ENCODE measurements around the gene BOLA1. TPM values are rescaled to one million over a fixed set of nuclear protein-coding genes. Genes with fewer than 3 reads are reported as not detected.
A peak's percentile ranks its signal among the peaks of the same experiment; 100 is the strongest.
"Not testable (repeated sequence)": the region's sequence is repeated elsewhere in the genome, so short reads cannot be mapped to it uniquely, and the experiment has no call there.

BOLA1 gene
- total and polyA plus RNA-seq, 2 donors (not counting 3 experiments of a cell fraction or from before 2014, with no cell fraction given), result 10.8 to 12.2 TPM

GRCh38 chr1:149851585-149852213, 47.7 kb upstream of the BOLA1 start:
- H3K9me3 ChIP-seq (replicated peaks; ENCODE audit: control insufficient read depth, insufficient read depth, low read length); H2AFZ ChIP-seq (ENCODE audit: low read depth, low read length); H3K9ac ChIP-seq (replicated peaks; ENCODE audit: extremely low read depth, insufficient read depth, low read length); intact Hi-C loops (cut with micrococcal nuclease); DNase-seq (ENCODE audit: low read depth, low spot score); CTCF ChIA-PET; H3K27me3 ChIP-seq (ENCODE audit: control insufficient read depth in 2 of 2, insufficient read depth in 2 of 2, low read length in 2 of 2); dilution Hi-C loops (cut with MboI; ENCODE audit: extremely low pct_ligation_motif_present, low sequenced_read_pairs); H3K4me3 ChIP-seq (replicated peaks in 1 of 3; ENCODE audit: insufficient read depth in 1 of 3, low read depth in 1 of 3, low read length in 3 of 3); POLR2A ChIA-PET; H3K4me2 ChIP-seq (ENCODE audit: insufficient read depth, low read length); FAIRE-seq; H3K36me3 ChIP-seq (ENCODE audit: control insufficient read depth in 2 of 2, extremely low read depth in 1 of 2, insufficient read depth in 2 of 2, low read length in 2 of 2); BruUV-seq (replicated peaks); H3K9me1 ChIP-seq (replicated peaks; ENCODE audit: control insufficient read depth, extremely low read depth, insufficient read depth, low read length); H3K79me2 ChIP-seq (ENCODE audit: control insufficient read depth, insufficient read depth, low read length); H3K27ac ChIP-seq (ENCODE audit: insufficient read depth, low read depth, low read length); H4K20me1 ChIP-seq (replicated peaks; ENCODE audit: control insufficient read depth, extremely low read depth, insufficient read depth, low read length): not testable (repeated sequence)
- peaks cover 16% of the 10 kb centered on the region for H3K4me1 ChIP-seq (ENCODE audit: control insufficient read depth, extremely low read depth, insufficient read depth, low read length)

- H3K36me3 ChIP-seq (ENCODE audit: control insufficient read depth in 2 of 2, extremely low read depth in 1 of 2, insufficient read depth in 2 of 2, low read length in 2 of 2); H2AFZ ChIP-seq (ENCODE audit: low read depth, low read length); POLR2A ChIA-PET; H3K4me2 ChIP-seq (ENCODE audit: insufficient read depth, low read length); H3K9ac ChIP-seq (replicated peaks; ENCODE audit: extremely low read depth, insufficient read depth, low read length); H4K20me1 ChIP-seq (replicated peaks; ENCODE audit: control insufficient read depth, extremely low read depth, insufficient read depth, low read length); H3K4me3 ChIP-seq (replicated peaks in 1 of 3; ENCODE audit: insufficient read depth in 1 of 3, low read depth in 1 of 3, low read length in 3 of 3); H3K27me3 ChIP-seq (ENCODE audit: control insufficient read depth in 2 of 2, insufficient read depth in 2 of 2, low read length in 2 of 2); DNase-seq (ENCODE audit: low read depth, low spot score); intact Hi-C loops (cut with micrococcal nuclease); BruUV-seq (replicated peaks); H3K27ac ChIP-seq (ENCODE audit: insufficient read depth, low read depth, low read length); H3K79me2 ChIP-seq (ENCODE audit: control insufficient read depth, insufficient read depth, low read length); CTCF ChIA-PET; dilution Hi-C loops (cut with MboI; ENCODE audit: extremely low pct_ligation_motif_present, low sequenced_read_pairs); H3K9me1 ChIP-seq (replicated peaks; ENCODE audit: control insufficient read depth, extremely low read depth, insufficient read depth, low read length); H3K9me3 ChIP-seq (replicated peaks; ENCODE audit: control insufficient read depth, insufficient read depth, low read length): not testable (repeated sequence)
- FAIRE-seq, result peak; percentile 92
- peaks cover 16% of the 10 kb centered on the region for H3K4me1 ChIP-seq (ENCODE audit: control insufficient read depth, extremely low read depth, insufficient read depth, low read length)
Measured at GRCh38 chr1:149852263-149852662, 47.1 kb upstream of the BOLA1 start.

DNA sequence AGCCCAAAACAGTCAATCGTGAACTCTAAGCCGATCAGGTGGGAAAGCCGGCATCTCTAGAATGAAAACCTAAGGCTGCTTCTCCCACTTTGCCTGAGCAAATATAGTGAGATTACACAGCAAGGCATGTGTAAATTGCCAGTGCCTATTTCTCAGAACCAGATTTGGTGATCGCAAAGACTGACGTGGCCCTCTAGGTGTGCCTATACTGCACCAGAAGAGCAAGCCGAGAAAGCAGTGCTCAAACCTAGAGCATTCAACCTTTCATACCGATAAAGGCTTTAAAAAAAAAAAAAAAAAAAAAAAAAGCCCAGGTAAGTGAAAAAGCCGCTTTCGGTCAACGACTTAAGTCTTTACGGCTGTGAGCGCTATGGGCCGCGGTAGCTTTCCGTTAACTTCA, 39.1 kb upstream of the BOLA1 start:
- dilution Hi-C loops (cut with MboI; ENCODE audit: extremely low pct_ligation_motif_present, low sequenced_read_pairs), result not testable (repeated sequence)

GRCh38 chr1:149860684-149861496, 38.5 kb upstream of the BOLA1 start:
- BruUV-seq (replicated peaks); CTCF ChIA-PET; H3K4me2 ChIP-seq (ENCODE audit: insufficient read depth, low read length); H3K36me3 ChIP-seq (ENCODE audit: control insufficient read depth in 2 of 2, extremely low read depth in 1 of 2, insufficient read depth in 2 of 2, low read length in 2 of 2); H3K9ac ChIP-seq (replicated peaks; ENCODE audit: extremely low read depth, insufficient read depth, low read length); intact Hi-C loops (cut with micrococcal nuclease); DNase-seq (ENCODE audit: low read depth, low spot score); H3K79me2 ChIP-seq (ENCODE audit: control insufficient read depth, insufficient read depth, low read length); H2AFZ ChIP-seq (ENCODE audit: low read depth, low read length); H3K9me1 ChIP-seq (replicated peaks; ENCODE audit: control insufficient read depth, extremely low read depth, insufficient read depth, low read length); H3K4me3 ChIP-seq (replicated peaks in 1 of 3; ENCODE audit: insufficient read depth in 1 of 3, low read depth in 1 of 3, low read length in 3 of 3); POLR2A ChIA-PET; H4K20me1 ChIP-seq (replicated peaks; ENCODE audit: control insufficient read depth, extremely low read depth, insufficient read depth, low read length); H3K4me1 ChIP-seq (ENCODE audit: control insufficient read depth, extremely low read depth, insufficient read depth, low read length); H3K27ac ChIP-seq (ENCODE audit: insufficient read depth, low read depth, low read length); dilution Hi-C loops (cut with MboI; ENCODE audit: extremely low pct_ligation_motif_present, low sequenced_read_pairs); H3K27me3 ChIP-seq (ENCODE audit: control insufficient read depth in 2 of 2, insufficient read depth in 2 of 2, low read length in 2 of 2); H3K9me3 ChIP-seq (replicated peaks; ENCODE audit: control insufficient read depth, insufficient read depth, low read length): not testable (repeated sequence)
- FAIRE-seq, result peak; percentile 90

More for the DNA sequence above, 39.1 kb upstream of the BOLA1 start:
- intact Hi-C loops (cut with micrococcal nuclease); H3K9ac ChIP-seq (replicated peaks; ENCODE audit: extremely low read depth, insufficient read depth, low read length); H3K4me2 ChIP-seq (ENCODE audit: insufficient read depth, low read length); H3K4me1 ChIP-seq (ENCODE audit: control insufficient read depth, extremely low read depth, insufficient read depth, low read length); H3K4me3 ChIP-seq (replicated peaks in 1 of 3; ENCODE audit: insufficient read depth in 1 of 3, low read depth in 1 of 3, low read length in 3 of 3); DNase-seq (ENCODE audit: low read depth, low spot score); H3K27me3 ChIP-seq (ENCODE audit: control insufficient read depth in 2 of 2, insufficient read depth in 2 of 2, low read length in 2 of 2); H2AFZ ChIP-seq (ENCODE audit: low read depth, low read length); BruUV-seq (replicated peaks); POLR2A ChIA-PET; H3K9me1 ChIP-seq (replicated peaks; ENCODE audit: control insufficient read depth, extremely low read depth, insufficient read depth, low read length); H3K36me3 ChIP-seq (ENCODE audit: control insufficient read depth in 2 of 2, extremely low read depth in 1 of 2, insufficient read depth in 2 of 2, low read length in 2 of 2); H4K20me1 ChIP-seq (replicated peaks; ENCODE audit: control insufficient read depth, extremely low read depth, insufficient read depth, low read length); FAIRE-seq; H3K27ac ChIP-seq (ENCODE audit: insufficient read depth, low read depth, low read length); H3K79me2 ChIP-seq (ENCODE audit: control insufficient read depth, insufficient read depth, low read length); H3K9me3 ChIP-seq (replicated peaks; ENCODE audit: control insufficient read depth, insufficient read depth, low read length); CTCF ChIA-PET: not testable (repeated sequence)

All from endothelial cell of umbilical vein (primary cell).